Measurements from ENCODE around the gene LIN28B.

GRCh38 chr6:105058846-105059245 lies 101.9 kb downstream of the LIN28B start:
- TF ChIP-seq CTCF (IDR thresholded peaks at IDR 0.05) (no peak), POLR2A (IDR thresholded peaks at IDR 0.05) (no peak)

Measured in lower leg skin (tissue), 3 donors.